WI38 (cell line): Measurements from ENCODE around the gene SAA4.

Source experiments
- H3K4me3 ChIP-seq: 2 replicates; pipeline ENCODE4 v1.5.1; 2011; ENCODE audit warnings: low read depth, mild to moderate bottlenecking, control low read depth, low read length
- TF ChIP-seq, protein P1 (sequence below): IDR thresholded peaks from 2 replicates; pipeline ENCODE4 v1.5.1; 2012; ENCODE audit warnings: low read depth, mild to moderate bottlenecking, control low read depth, low read length

SAA4 gene

DNA sequence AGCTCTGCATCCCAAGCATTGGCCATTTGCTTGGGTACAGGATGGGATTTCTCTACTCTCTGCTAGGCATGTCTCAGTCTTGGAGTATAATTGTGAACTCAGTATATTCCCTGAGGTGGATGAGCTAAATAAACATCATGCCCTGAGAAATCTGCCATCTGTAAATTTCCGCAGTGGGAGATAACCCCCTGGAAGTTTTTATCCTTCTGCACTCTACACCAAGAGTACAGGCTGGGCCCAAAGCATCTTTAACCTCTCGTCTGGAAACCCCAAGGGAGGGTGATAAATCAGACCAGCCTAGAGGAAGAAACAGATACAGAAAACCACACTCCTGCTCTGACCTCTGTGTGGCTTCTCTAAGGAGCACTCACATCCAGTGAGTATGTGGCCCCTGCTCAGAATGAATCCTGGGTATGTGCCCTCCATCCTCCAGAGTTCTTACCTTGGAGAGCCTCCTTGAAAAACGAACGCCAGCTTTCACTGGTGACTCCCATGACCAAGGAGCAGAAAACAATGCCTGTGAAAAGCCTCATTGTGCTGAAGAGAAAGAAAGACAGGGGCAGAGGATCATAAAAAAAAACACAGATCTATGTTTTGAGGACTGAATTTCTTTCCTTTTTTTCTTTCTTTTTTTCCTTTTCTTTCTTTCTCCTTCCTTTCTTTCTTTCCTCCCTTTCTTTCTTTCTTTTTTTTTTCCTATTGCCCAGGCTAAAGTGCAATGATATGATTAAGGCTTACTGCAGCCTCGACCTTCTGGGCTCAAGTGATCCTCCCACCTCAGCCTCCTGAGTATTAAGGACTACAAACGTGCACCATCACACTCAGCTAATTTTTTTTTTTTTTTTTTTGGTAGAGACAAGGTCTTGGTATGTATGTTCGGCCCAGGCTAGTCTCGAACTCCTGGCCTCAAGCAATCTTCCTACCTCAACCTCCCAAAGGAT lies 938 bp downstream of the SAA4 start:
- TF ChIP-seq, protein P1, sequence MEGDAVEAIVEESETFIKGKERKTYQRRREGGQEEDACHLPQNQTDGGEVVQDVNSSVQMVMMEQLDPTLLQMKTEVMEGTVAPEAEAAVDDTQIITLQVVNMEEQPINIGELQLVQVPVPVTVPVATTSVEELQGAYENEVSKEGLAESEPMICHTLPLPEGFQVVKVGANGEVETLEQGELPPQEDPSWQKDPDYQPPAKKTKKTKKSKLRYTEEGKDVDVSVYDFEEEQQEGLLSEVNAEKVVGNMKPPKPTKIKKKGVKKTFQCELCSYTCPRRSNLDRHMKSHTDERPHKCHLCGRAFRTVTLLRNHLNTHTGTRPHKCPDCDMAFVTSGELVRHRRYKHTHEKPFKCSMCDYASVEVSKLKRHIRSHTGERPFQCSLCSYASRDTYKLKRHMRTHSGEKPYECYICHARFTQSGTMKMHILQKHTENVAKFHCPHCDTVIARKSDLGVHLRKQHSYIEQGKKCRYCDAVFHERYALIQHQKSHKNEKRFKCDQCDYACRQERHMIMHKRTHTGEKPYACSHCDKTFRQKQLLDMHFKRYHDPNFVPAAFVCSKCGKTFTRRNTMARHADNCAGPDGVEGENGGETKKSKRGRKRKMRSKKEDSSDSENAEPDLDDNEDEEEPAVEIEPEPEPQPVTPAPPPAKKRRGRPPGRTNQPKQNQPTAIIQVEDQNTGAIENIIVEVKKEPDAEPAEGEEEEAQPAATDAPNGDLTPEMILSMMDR = no peak
- no peak overlapping the region for H3K4me3 ChIP-seq

DNA sequence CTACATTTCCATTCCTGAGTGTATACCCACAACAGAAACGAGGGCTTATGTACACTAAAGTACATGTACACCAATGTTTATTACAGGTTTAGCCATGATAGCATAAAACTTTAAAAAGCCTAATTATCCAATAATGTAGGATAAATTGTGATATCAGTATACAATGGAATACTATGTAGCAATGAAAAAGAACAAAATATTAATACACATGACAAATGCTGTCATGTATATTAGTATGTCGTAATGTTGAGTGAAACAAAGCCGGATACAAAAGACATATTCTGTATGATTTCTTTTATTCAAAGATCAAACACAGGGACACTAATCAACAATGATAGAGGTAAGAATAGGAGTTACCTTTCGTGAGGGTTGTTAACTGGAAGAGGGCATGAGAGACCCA lies 2.7 kb downstream of the SAA4 start:
- H3K4me3 ChIP-seq = no peak overlapping the region
- TF ChIP-seq, protein P1 = no peak

DNA sequence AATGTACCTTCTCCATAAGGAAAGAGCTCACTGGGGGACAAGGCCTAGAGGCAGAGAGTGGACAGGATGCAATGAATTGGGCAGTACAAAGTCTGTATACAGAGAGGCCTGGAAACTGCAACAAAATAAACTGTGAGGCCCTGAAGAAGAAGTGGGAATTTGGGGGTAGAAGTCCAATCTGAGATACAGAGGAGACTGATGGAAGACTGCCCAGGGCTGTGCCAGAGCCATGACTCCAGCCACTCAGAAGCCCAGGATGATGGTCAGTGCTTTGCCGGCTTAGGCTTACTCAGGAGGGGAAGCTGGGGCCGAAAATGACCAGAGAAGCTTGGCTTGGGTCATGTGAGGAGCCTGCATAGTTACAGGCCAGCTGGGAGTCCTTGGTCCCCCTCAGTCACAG lies 5.7 kb downstream of the SAA4 start:
- no peak overlapping the region for H3K4me3 ChIP-seq
- TF ChIP-seq, protein P1 = no peak

DNA sequence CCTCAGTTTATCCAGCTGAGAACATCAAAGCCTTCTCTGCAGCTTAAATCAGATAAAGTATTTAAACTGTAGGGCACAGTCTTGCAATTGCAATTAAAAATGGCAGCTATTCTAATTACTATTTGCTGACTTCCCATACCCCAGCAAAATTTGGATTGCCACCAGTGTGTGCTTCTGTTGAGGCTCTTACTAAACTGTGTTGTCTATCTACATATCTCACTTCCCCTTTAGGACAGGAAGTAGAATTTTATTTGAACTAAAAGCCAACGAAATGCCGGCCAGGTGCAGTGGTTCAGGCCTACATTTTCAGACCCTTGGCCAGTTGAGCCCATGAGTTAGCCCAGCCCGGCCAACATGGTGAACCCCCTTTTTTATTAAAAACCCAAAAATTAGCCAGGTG lies 7.1 kb downstream of the SAA4 start:
- H3K4me3 ChIP-seq = no peak overlapping the region
- TF ChIP-seq, protein P1 = no peak

DNA sequence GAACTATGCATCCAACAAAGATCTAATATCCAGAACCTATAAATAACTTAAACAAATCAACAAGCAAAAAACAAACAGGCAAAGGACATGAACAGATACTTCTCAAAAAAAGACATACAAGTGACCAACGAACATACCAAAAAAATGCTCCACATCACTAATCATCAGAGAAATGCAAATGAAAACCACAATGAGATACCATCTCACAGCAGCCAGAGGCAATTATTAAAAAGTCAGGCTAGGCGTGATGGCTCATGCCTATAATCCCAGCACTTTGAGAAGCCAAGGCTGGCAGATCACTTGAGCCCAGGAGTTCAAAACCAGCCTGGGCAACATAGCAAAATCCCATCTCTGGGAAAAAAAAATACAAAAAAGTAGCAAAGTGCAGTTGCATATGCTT lies 10.7 kb downstream of the SAA4 start:
- no peak overlapping the region for H3K4me3 ChIP-seq
- TF ChIP-seq, protein P1 = no peak

DNA sequence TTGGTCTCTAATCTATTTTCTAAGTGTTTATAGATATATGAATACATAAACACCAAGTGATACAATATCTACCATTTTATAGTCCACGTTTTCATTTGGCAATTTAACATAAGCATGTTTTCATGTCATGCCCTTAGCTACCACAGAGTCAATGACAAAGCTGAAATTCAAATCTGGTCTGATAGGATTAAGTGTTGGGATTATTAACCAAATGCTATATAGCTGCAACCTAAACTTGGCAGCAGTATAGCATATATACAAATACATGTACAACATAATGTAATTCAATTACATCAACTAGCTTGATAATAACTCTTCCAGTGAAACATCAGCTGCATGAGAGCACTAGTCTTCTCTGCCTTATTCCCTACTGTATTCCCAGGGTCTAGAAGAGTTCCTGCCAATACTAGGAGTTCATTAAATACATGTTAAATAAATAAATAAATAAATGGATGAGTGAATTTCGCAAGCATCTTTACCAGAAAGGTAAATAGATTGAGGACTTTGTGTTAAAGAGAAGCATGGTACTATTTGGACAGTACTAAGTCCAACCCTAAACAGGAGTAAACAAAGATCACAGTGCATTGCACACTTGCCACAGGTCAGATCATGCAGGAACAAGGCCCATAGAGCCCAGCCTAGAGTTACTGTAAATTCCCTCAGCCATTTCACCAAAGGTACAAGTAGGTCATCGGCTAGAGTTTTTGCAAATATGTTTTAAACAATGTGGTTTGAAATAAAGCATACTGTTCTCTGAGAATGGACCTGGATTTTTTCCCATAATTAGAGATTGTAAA lies 12.8 kb downstream of the SAA4 start:
- TF ChIP-seq, protein P1 = no peak
- no peak overlapping the region for H3K4me3 ChIP-seq
